Sigmoid colon (tissue), 7 donors: Measurements from ENCODE around the gene SCAI. TPM values are rescaled to one million over a fixed set of nuclear protein-coding genes. Genes with fewer than 3 reads are reported as not detected.
A peak's percentile ranks its signal among the peaks of the same experiment; 100 is the strongest.
"Not testable (repeated sequence)": the region's sequence is repeated elsewhere in the genome, so short reads cannot be mapped to it uniquely, and the experiment has no call there.

ENCODE experiments used
- DNase-seq: peaks from one replicate; pipeline ENCODE4 v3.0.0-alpha.2; 2019
- H3K27ac ChIP-seq, 4 donors: fragments of 200-600 bp; sonication (generic); one replicate each; pipeline ENCODE4 v1.5.1; 2016 to 2019; ENCODE audit warnings: mild to moderate bottlenecking in 1 of 4
- H3K27me3 ChIP-seq, 3 donors: fragments of 200-600 bp; sonication (generic); one replicate each; pipeline ENCODE4 v1.5.1; 2019; ENCODE audit warnings: mild to moderate bottlenecking in 1 of 3
- H3K36me3 ChIP-seq, 4 donors: fragments of 200-600 bp; sonication (generic); one replicate each; pipeline ENCODE4 v1.5.1; 2016 to 2019
- H3K4me1 ChIP-seq, 4 donors: fragments of 200-600 bp; sonication (generic); one replicate each; pipeline ENCODE4 v1.5.1; 2017 to 2019
- H3K4me3 ChIP-seq, 4 donors: fragments of 200-600 bp; sonication (generic); one replicate each; pipeline ENCODE4 v1.5.1; 2017 to 2019; ENCODE audit warnings: mild to moderate bottlenecking in 2 of 4, moderate library complexity in 1 of 4
- H3K9me3 ChIP-seq, 4 donors: fragments of 200-600 bp in 3 of 4; sonication (generic) in 3 of 4; one replicate each; pipeline versions ENCODE4 v1.5.1 to v1.6.1; 2013 to 2019
- EP300 ChIP-seq, 4 donors: sonication (generic); formaldehyde crosslinking; IDR thresholded peaks; one replicate each; pipeline ENCODE4 v1.6.1; 2017; ENCODE audit warnings: antibody characterized with exemption in 4 of 4
- POLR2A ChIP-seq, 2 donors: fragments of 450-650 bp; IDR thresholded peaks; one replicate each; pipeline ENCODE4 v1.6.1; 2016; ENCODE audit warnings: antibody characterized with exemption in 2 of 2, mild to moderate bottlenecking in 2 of 2, moderate library complexity in 2 of 2
- POLR2AphosphoS5 ChIP-seq, 4 donors: sonication (generic); formaldehyde crosslinking; IDR thresholded peaks; one replicate each; pipeline ENCODE4 v1.6.1; 2017; ENCODE audit warnings: antibody characterized with exemption in 4 of 4
- WGBS, 2 donors: extraction: QIAGEN DNeasy Blood & Tissue Kit; methylation state at CpG; one replicate each; pipeline ENCODE4 v1.1.7; 2013; 5-methylcytosine and 5-hydroxymethylcytosine counted together
- intact Hi-C: fragments of 100-400 bp; cut with DNase I; formaldehyde crosslinking; loops from one replicate; pipeline ENCODE4 v1.15.1; 2023
- polyA plus RNA-seq, 3 donors: library from polyadenylated mRNA; stranded (reverse); fragments of 200-250 nt; gene quantifications; one replicate each; pipeline ENCODE4 v1.2.3, GENCODE V29; 2013
- total RNA-seq, 4 donors: library from RNA; depleted of rRNA; stranded (reverse); fragments of >200 nt; gene quantifications; one replicate each; pipeline ENCODE4 v1.1.0, GENCODE V29; 2016
- TF ChIP-seq, protein P1 (sequence below), 4 experiments: fragments of 450-650 bp in 3 of 4; fragments of 200-600 bp in 1 of 4; IDR thresholded peaks; one replicate each; pipeline ENCODE4 v1.5.1; 2016 to 2019; ENCODE audit warnings: antibody characterized with exemption in 4 of 4, mild to moderate bottlenecking in 3 of 4, moderate library complexity in 2 of 4
- donor health status: healthy with polysubstance abuse.
- donor health status: Bipolar disorder and iron deficiency.
- donor health status: healthy.

Gene SCAI
- total and polyA plus RNA-seq, 7 donors = under 0.01 to 15.8 (median 5.4) TPM

DNA sequence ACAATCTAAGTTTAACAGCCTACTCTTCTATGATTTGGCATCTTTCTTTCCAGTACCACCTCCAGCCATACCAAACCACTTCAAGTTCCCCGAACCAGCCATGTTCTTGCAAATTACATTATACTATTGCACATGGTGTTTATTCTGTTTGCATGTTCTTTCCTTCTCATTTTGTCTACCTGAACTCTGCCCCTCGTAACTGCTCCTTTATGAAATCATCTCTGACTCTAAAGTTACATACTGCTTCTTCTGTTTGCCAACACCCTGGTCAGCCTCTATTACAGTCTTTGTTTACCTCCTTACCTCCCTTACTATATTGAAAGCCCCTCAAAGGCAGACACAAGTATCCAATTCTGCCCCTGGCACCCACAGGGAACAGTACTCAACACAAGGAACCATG lies 40.2 kb upstream of the SCAI start:
- Histone ChIP-seq H3K27me3 (no peaks in the 10 kb centered on the region), H3K27ac (no peak overlapping the region), H3K4me1 (peaks cover 0 to 48% (median 38%) of the 10 kb centered on the region in 4 donors), H3K9me3 (no peaks in the 10 kb centered on the region), H3K4me3 (no peak overlapping the region), H3K36me3 (peaks cover 0 to 4% (median 0%) of the 10 kb centered on the region in 4 donors)
- intact Hi-C loops = no loop called here
- TF ChIP-seq POLR2A (IDR thresholded peaks at IDR 0.05) (no peak), EP300 (IDR thresholded peaks at IDR 0.05) (no peak)
- DNase-seq = no peak
- 19 to 70% methylated on average over 2 of the region's 2 CpGs for WGBS, 2 donors

DNA sequence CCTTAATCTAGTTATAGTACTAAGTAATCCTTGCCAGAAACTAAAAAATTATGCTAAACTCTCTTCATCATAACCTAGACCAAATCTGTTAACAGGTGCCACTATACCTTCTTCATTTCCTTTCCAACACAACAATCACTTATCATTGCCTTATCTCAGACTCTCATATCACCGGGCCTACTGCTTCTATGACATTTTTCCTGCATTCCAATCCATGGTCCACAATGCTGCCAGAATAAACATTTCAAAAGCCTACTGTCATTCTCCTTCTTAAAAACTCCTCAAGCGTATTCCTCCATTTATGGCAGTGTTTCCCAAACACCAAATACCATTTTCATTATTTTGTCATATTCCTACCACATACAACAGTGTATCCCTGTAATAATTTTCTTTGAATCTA lies 39.7 kb upstream of the SCAI start:
- Histone ChIP-seq H3K4me3 (no peak overlapping the region), H3K27me3 (no peaks in the 10 kb centered on the region), H3K4me1 (peaks cover 0 to 43% (median 35%) of the 10 kb centered on the region in 4 donors), H3K36me3 (peaks cover 0 to 4% (median 0%) of the 10 kb centered on the region in 4 donors), H3K27ac (peak overlapping the region in 1 of 4 donors; percentile 2), H3K9me3 (no peaks in the 10 kb centered on the region)
- DNase-seq = no peak
- WGBS, 2 donors = 16 to 59% methylated on average over 2 of the region's 2 CpGs
- TF ChIP-seq, protein P1, sequence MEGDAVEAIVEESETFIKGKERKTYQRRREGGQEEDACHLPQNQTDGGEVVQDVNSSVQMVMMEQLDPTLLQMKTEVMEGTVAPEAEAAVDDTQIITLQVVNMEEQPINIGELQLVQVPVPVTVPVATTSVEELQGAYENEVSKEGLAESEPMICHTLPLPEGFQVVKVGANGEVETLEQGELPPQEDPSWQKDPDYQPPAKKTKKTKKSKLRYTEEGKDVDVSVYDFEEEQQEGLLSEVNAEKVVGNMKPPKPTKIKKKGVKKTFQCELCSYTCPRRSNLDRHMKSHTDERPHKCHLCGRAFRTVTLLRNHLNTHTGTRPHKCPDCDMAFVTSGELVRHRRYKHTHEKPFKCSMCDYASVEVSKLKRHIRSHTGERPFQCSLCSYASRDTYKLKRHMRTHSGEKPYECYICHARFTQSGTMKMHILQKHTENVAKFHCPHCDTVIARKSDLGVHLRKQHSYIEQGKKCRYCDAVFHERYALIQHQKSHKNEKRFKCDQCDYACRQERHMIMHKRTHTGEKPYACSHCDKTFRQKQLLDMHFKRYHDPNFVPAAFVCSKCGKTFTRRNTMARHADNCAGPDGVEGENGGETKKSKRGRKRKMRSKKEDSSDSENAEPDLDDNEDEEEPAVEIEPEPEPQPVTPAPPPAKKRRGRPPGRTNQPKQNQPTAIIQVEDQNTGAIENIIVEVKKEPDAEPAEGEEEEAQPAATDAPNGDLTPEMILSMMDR (IDR thresholded peaks at IDR 0.05) = no peak
- no peak for TF ChIP-seq POLR2A (IDR thresholded peaks at IDR 0.05)
- TF ChIP-seq POLR2AphosphoS5 (IDR thresholded peaks at IDR 0.05) = no peak
- no peak for TF ChIP-seq EP300 (IDR thresholded peaks at IDR 0.05)
- intact Hi-C loops = no loop called here

DNA sequence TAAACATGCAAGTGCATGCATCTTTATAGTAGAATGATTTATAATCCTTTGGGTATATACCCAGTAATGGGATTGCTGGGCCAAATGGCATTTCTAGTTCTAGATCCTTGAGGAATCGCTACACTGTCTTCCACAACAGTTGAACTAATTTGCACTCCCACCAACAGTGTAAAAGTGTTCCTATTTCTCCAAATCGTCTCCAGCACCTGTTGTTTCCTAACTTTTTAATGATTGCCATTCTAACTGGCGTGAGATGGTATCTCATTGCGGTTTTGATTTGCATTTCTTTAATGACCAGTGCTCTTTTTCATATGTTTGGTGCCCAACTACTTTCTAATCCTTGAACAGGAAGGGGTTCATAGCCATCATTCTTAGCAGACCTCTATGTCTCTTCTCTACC lies 38.4 kb upstream of the SCAI start:
- H3K36me3 ChIP-seq, H3K27me3 ChIP-seq, intact Hi-C loops, H3K4me3 ChIP-seq, DNase-seq, H3K27ac ChIP-seq, H3K9me3 ChIP-seq: not testable (repeated sequence)
- 92 to 97% methylated on average over 4 of the region's 4 CpGs for WGBS, 2 donors
- peaks cover 0 to 41% (median 35%) of the 10 kb centered on the region in 4 donors for H3K4me1 ChIP-seq

DNA sequence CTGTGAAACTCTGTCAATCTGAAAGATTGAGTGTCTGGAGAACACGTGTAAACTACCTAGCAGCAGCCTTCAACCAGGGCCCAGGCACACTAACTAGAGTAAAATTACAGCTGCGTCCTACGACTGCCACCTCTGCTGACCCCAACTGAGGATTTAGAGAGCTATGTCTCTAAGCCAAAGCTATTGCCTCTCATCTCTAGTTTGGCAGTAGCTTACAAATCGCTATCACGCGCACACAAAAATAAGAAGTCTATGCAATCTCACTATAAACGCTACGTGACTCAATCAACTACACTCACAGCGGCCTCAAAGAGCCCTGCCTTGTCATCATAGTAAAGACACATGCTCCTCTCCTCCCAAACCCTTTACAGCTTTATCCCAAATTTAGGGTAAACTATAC lies 37.5 kb upstream of the SCAI start:
- H3K36me3 ChIP-seq = peaks cover 0 to 4% (median 0%) of the 10 kb centered on the region in 4 donors
- 91 to 97% methylated on average over 9 of the region's 9 CpGs for WGBS, 2 donors
- H3K27me3 ChIP-seq = no peaks in the 10 kb centered on the region
- DNase-seq = no peak
- H3K4me3 ChIP-seq = no peak overlapping the region
- H3K4me1 ChIP-seq = peaks cover 0 to 44% (median 38%) of the 10 kb centered on the region in 4 donors
- no peaks in the 10 kb centered on the region for H3K9me3 ChIP-seq
- H3K27ac ChIP-seq = no peak overlapping the region
- TF ChIP-seq POLR2AphosphoS5 (IDR thresholded peaks at IDR 0.05) (no peak), EP300 (IDR thresholded peaks at IDR 0.05) (no peak), POLR2A (IDR thresholded peaks at IDR 0.05) (no peak)
- TF ChIP-seq, protein P1 (IDR thresholded peaks at IDR 0.05) = no peak
- intact Hi-C loops = no loop called here

DNA sequence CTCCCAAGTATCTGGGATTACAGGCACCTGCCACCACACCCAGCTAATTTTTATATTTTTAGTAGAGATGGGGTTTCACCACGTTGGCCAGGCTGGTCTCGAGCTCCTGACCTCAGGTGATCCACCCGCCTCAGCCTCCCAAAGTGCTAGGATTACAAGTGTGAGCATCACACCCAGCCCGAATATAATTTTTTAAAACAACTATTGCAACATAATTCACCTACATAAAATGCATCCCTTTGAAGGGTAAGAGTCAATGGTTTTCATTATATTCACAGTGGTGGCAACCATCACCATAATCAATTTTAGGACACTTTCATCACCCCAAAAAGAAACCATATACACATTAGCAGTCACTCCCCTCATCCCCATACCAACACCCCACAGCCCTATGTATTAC lies 36.4 kb upstream of the SCAI start:
- WGBS, 2 donors = 91% methylated on average over 4 of the region's 4 CpGs
- H3K4me3 ChIP-seq, DNase-seq, H3K27ac ChIP-seq, H3K36me3 ChIP-seq, H3K9me3 ChIP-seq, H3K27me3 ChIP-seq, intact Hi-C loops: not testable (repeated sequence)
- peaks cover 0 to 41% (median 38%) of the 10 kb centered on the region in 4 donors for H3K4me1 ChIP-seq

DNA sequence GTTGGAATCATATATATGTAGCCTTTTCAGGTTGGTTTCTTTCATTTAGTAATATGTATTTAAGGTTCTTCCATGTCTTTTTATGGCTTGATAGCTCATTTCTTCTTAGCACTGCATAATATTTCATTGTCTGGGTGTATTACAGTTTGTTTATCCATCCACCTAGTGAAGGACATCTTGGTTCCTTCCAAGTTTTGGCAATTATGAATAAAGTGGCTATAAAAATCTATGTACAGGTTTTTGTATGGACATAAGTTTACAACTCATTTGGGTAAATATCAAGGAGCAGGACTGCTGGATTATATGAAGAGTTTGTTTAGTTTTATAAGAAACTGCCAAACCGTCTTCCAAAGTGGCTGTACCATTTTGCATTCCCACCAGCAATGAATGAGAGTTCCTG lies 34.6 kb upstream of the SCAI start:
- Histone ChIP-seq H3K27ac (peak overlapping the region in 3 of 4 donors; percentile 63 to 72 (median 63)), H3K4me3 (no peak overlapping the region), H3K4me1 (peaks cover 0 to 44% (median 27%) of the 10 kb centered on the region in 4 donors), H3K36me3 (no peaks in the 10 kb centered on the region), H3K27me3 (no peaks in the 10 kb centered on the region), H3K9me3 (no peaks in the 10 kb centered on the region)
- no peak for DNase-seq
- 21 to 67% methylated on average over 1 of the region's 1 CpG for WGBS, 2 donors
- intact Hi-C loops = no loop called here
- TF ChIP-seq POLR2AphosphoS5 (IDR thresholded peaks at IDR 0.05) = no peak
- no peak for TF ChIP-seq EP300 (IDR thresholded peaks at IDR 0.05)
- TF ChIP-seq POLR2A (IDR thresholded peaks at IDR 0.05) = no peak
- TF ChIP-seq, protein P1 (IDR thresholded peaks at IDR 0.05) = no peak
